ENCODE results near the gene HEXIM2. TPM values are rescaled to one million over a fixed set of nuclear protein-coding genes. Genes with fewer than 3 reads are reported as not detected.

HEXIM2 gene
- polyA plus RNA-seq, 1 of the 3 experiments (the other 2 are of a cell fraction): 9.3 TPM

- peaks cover 76% of the 10 kb centered on the region for H3K79me2 ChIP-seq (ENCODE audit: insufficient read depth)
- CTCF ChIA-PET: interaction anchor here (0.7 to 3.7 kb wide), 6 partner anchors 8 to 197 kb away, joined by 3 to 21 read pairs (median 8); partner anchors contain the start of genes ACBD4 and PLCD3
- H3K27me3 ChIP-seq (ENCODE audit: insufficient read depth): no peaks in the 10 kb centered on the region
- TF ChIP-seq TCF12 (IDR thresholded peaks at IDR 0.05) (peak; percentile 89), NFIC (IDR thresholded peaks at IDR 0.05; ENCODE audit: borderline replicate concordance) (peak; percentile 79), REST (IDR thresholded peaks at IDR 0.05; ENCODE audit: low read depth, low read length) (peak; percentile 60; the same call in 1 of the 2 replicates), SIN3A (IDR thresholded peaks at IDR 0.05; ENCODE audit: borderline replicate concordance, low read depth, low read length) (no peak), GABPA (IDR thresholded peaks at IDR 0.05; ENCODE audit: low read depth) (peak; percentile 52; the same call in 1 of the 2 replicates), POLR2AphosphoS5 (IDR thresholded peaks at IDR 0.05; ENCODE audit: low read depth, low read length) (peak; percentile 50; the same call in 1 of the 2 replicates), FOSL2 (IDR thresholded peaks at IDR 0.05; ENCODE audit: borderline replicate concordance, low read depth) (peak; percentile 99), EZH2phosphoT487 (IDR thresholded peaks at IDR 0.05; ENCODE audit: borderline replicate concordance, low read depth) (no peak), RXRA (IDR thresholded peaks at IDR 0.05; ENCODE audit: borderline replicate concordance, low read depth) (peak; percentile 65; the same call in 1 of the 2 replicates), MAX (IDR thresholded peaks at IDR 0.05; ENCODE audit: low read depth) (peak; percentile 83), FOXM1 (IDR thresholded peaks at IDR 0.05; ENCODE audit: low read depth) (no peak), RCOR1 (IDR thresholded peaks at IDR 0.05; ENCODE audit: low read length) (no peak), IRF3 (IDR thresholded peaks at IDR 0.05; ENCODE audit: low read depth, low read length) (no peak), JUND (IDR thresholded peaks at IDR 0.05) (peak; percentile 97; the same call in 1 of the 2 replicates), GATA2 (CRISPR knock-in tag; IDR thresholded peaks at IDR 0.05) (no peak), YY1 (IDR thresholded peaks at IDR 0.05; ENCODE audit: low read depth) (no peak), MXI1 (IDR thresholded peaks at IDR 0.05; ENCODE audit: low read depth, low read length) (no peak), USF2 (IDR thresholded peaks at IDR 0.05; ENCODE audit: borderline replicate concordance, low read depth, low read length) (no peak), CTCF (IDR thresholded peaks at IDR 0.05) (no peak), ZBTB33 (IDR thresholded peaks at IDR 0.05; ENCODE audit: borderline replicate concordance, low read depth) (no peak), EP300 (IDR thresholded peaks at IDR 0.05; ENCODE audit: borderline replicate concordance in 1 of 2, low read depth in 1 of 2, low read length in 1 of 2) (peak in 1 of 2 experiments; percentile 81; a peak in 2 of 4 replicates), TEAD4 (IDR thresholded peaks at IDR 0.05; ENCODE audit: borderline replicate concordance, insufficient read depth) (no peak)
Observed at GRCh38 chr17:45123930-45124796, 37.5 kb upstream of the HEXIM2 start.

More at GRCh38 chr17:45123930-45124796, 37.5 kb upstream of the HEXIM2 start:
- Histone ChIP-seq H3K9me3 (no peaks in the 10 kb centered on the region), H3K9ac (peak overlapping the region; percentile 68), H3K4me1 (ENCODE audit: control insufficient read depth in 1 of 2, insufficient read depth in 2 of 2, low read depth in 1 of 2, low read length in 1 of 2) (peaks cover 36 to 41% of the 10 kb centered on the region in 2 experiments; a peak in 3 of 4 replicates), H3K36me3 (replicated peaks in 1 of 2; ENCODE audit: control insufficient read depth in 1 of 2, insufficient read depth in 2 of 2, low read length in 1 of 2) (peaks cover 0 to 7% of the 10 kb centered on the region in 2 experiments), H3F3A (replicated peaks; ENCODE audit: insufficient read depth) (peaks cover 14% of the 10 kb centered on the region), H3K27ac (ENCODE audit: low read depth in 2 of 2, low read length in 1 of 2) (peak overlapping the region; percentile 56 to 93), H2AFZ (ENCODE audit: low read depth) (no peak overlapping the region; the same call in 1 of the 2 replicates), H3K4me2 (peak overlapping the region; percentile 76), H3K9me2 (no peaks in the 10 kb centered on the region), H3K4me3 (ENCODE audit: low read depth in 2 of 2, low read length in 1 of 2) (no peak overlapping the region), H4K20me1 (ENCODE audit: insufficient read depth) (no peaks in the 10 kb centered on the region)
- peak; percentile 80 for DNase-seq
- WGBS (ENCODE audit: low lambda C conversion rate): 40% methylated on average over 11 of the region's 15 CpGs
- POLR2A ChIA-PET: no interaction called here
